ENCODE results near the gene SHLD1.

DNA sequence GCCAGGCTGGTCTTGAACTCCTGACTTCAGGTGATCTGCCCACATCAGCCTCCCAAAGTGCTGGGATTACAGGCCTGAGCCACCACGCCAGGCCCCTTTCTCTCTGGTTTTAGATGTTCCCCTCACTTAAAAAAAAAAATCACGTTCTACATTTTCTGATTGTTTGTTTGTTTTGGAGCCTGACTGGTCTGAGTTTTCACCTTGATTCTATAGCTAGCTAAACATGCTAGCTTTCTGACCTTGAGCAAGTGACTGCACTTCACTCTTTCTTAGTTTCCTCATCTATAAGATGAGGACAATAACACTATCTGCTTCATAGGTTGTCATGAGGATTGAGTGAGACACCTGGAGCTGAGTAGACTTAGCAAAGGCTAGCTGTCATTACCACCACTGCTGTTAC is 43.7 kb downstream of the SHLD1 start:
- TF ChIP-seq RAD21 (IDR thresholded peaks at IDR 0.05; ENCODE audit: low read depth) (no peak), EP300 (IDR thresholded peaks at IDR 0.05; ENCODE audit: borderline replicate concordance) (no peak)

Measured in Ishikawa (cell line).